Lower lobe of right lung (tissue), 2 donors: Measurements from ENCODE around the gene ABCA12. TPM values are rescaled to one million over a fixed set of nuclear protein-coding genes. Genes with fewer than 3 reads are reported as not detected.

Experiments
- ATAC-seq, 2 donors: fragments of 200-7000 bp; cut with Tn5 transposase; one replicate each; pipeline ENCODE4 v1.9.1; 2020 to 2022; ENCODE audit warnings: mild to moderate bottlenecking in 2 of 2, moderate library complexity in 2 of 2
- DNase-seq: peaks from one replicate; pipeline ENCODE4 v3.0.0-alpha.2; 2020
- H3K27ac ChIP-seq: fragments of 200-600 bp; one replicate; pipeline ENCODE4 v1.8.0; 2022
- H3K27me3 ChIP-seq: fragments of 200-600 bp; one replicate; pipeline ENCODE4 v1.8.0; 2022; ENCODE audit warnings: low read depth
- H3K36me3 ChIP-seq: fragments of 200-600 bp; one replicate; pipeline ENCODE4 v1.8.0; 2022; ENCODE audit warnings: mild to moderate bottlenecking
- H3K4me1 ChIP-seq: fragments of 200-600 bp; one replicate; pipeline ENCODE4 v1.8.0; 2022
- H3K4me3 ChIP-seq: fragments of 200-600 bp; one replicate; pipeline ENCODE4 v1.8.0; 2022; ENCODE audit warnings: mild to moderate bottlenecking
- H3K9me3 ChIP-seq: fragments of 200-600 bp; one replicate; pipeline ENCODE4 v1.8.0; 2022
- CTCF ChIP-seq: fragments of 200-600 bp; IDR thresholded peaks from one replicate; pipeline ENCODE4 v1.8.0; 2022; ENCODE audit warnings: antibody characterized with exemption, mild to moderate bottlenecking
- intact Hi-C: fragments of 100-400 bp; cut with DNase I; formaldehyde crosslinking; loops from one replicate; pipeline ENCODE4 v1.11.0; 2022
- total RNA-seq: library from RNA; stranded (reverse); fragmentation: NEBNext Ultra II Directional; extraction: Animal tissue kit (Norgen Biotek cat#: 25700); gene quantifications from one replicate; pipeline ENCODE4 v1.2.1, GENCODE V29; 2021
- donor health status: DM: no; HTN: yes; CAD: no; lungs with severe emphysema.

Gene ABCA12
- total RNA-seq, 1 donor from 2014 or later = not detected

- no peak for ATAC-seq
- no peak for DNase-seq
- Histone ChIP-seq H3K4me3 (no peak overlapping the region), H3K9me3 (no peaks in the 10 kb centered on the region), H3K36me3 (no peaks in the 10 kb centered on the region), H3K4me1 (no peaks in the 10 kb centered on the region), H3K27me3 (no peaks in the 10 kb centered on the region), H3K27ac (no peak overlapping the region)
- TF ChIP-seq CTCF = no peak
- intact Hi-C loops = no loop called here
Measured at GRCh38 chr2:215038421-215038820, 100.0 kb downstream of the ABCA12 start.

- Histone ChIP-seq H3K9me3 (no peaks in the 10 kb centered on the region), H3K4me1 (no peaks in the 10 kb centered on the region), H3K27ac (no peak overlapping the region), H3K27me3 (no peaks in the 10 kb centered on the region), H3K36me3 (no peaks in the 10 kb centered on the region), H3K4me3 (no peak overlapping the region)
- ATAC-seq (no peak), DNase-seq (no peak)
- intact Hi-C loops = no loop called here
- TF ChIP-seq CTCF = no peak
Measured at GRCh38 chr2:215036314-215036713, 102.1 kb downstream of the ABCA12 start.

GRCh38 chr2:215034154-215034553 is 104.3 kb downstream of the ABCA12 start:
- no peaks in the 10 kb centered on the region for H3K9me3 ChIP-seq
- H3K27me3 ChIP-seq = no peaks in the 10 kb centered on the region
- intact Hi-C loops = no loop called here
- H3K27ac ChIP-seq = no peak overlapping the region
- ATAC-seq (peak; percentile 42 to 43), DNase-seq (no peak)
- no peaks in the 10 kb centered on the region for H3K4me1 ChIP-seq
- H3K36me3 ChIP-seq = no peaks in the 10 kb centered on the region
- TF ChIP-seq CTCF = no peak
- no peak overlapping the region for H3K4me3 ChIP-seq

GRCh38 chr2:215032153-215032552 is 106.3 kb downstream of the ABCA12 start:
- H3K4me3 ChIP-seq = no peak overlapping the region
- ATAC-seq = no peak
- no peaks in the 10 kb centered on the region for H3K36me3 ChIP-seq
- no peak for TF ChIP-seq CTCF
- intact Hi-C loops = no loop called here
- no peaks in the 10 kb centered on the region for H3K27me3 ChIP-seq
- DNase-seq = no peak
- H3K27ac ChIP-seq = no peak overlapping the region
- no peaks in the 10 kb centered on the region for H3K9me3 ChIP-seq
- H3K4me1 ChIP-seq = no peaks in the 10 kb centered on the region

- Histone ChIP-seq H3K9me3 (no peaks in the 10 kb centered on the region), H3K36me3 (no peaks in the 10 kb centered on the region), H3K27me3 (no peaks in the 10 kb centered on the region), H3K4me3 (no peak overlapping the region), H3K27ac (no peak overlapping the region), H3K4me1 (no peaks in the 10 kb centered on the region)
- DNase-seq = no peak
- TF ChIP-seq CTCF = no peak
- intact Hi-C loops = no loop called here
- ATAC-seq = no peak
Measured at GRCh38 chr2:215031321-215031720, 107.1 kb downstream of the ABCA12 start.

GRCh38 chr2:215029936-215030335 is 108.5 kb downstream of the ABCA12 start:
- DNase-seq = no peak

More at GRCh38 chr2:215029936-215030335, 108.5 kb downstream of the ABCA12 start:
- Histone ChIP-seq H3K4me1 (no peaks in the 10 kb centered on the region), H3K9me3 (no peaks in the 10 kb centered on the region), H3K27me3 (no peaks in the 10 kb centered on the region), H3K4me3 (no peak overlapping the region), H3K27ac (no peak overlapping the region), H3K36me3 (no peaks in the 10 kb centered on the region)
- intact Hi-C loops = no loop called here
- no peak for TF ChIP-seq CTCF
- ATAC-seq = no peak
